HTERT RPE-1 (cell line): ENCODE data around the gene DRD4.
"Not testable (repeated sequence)": the region's sequence is repeated elsewhere in the genome, so short reads cannot be mapped to it uniquely, and the experiment has no call there.

Experiments
- in situ Hi-C: fragments of 300-500 bp; cut with MboI; formaldehyde crosslinking; loops from 4 replicates; pipeline ENCODE4 v1.14.3; 2020; ENCODE audit warnings: low sequenced_read_pairs

DRD4 gene

GRCh38 chr11:673866-674265 lies 36.8 kb downstream of the DRD4 start:
- in situ Hi-C loops, result no loop called here

DNA sequence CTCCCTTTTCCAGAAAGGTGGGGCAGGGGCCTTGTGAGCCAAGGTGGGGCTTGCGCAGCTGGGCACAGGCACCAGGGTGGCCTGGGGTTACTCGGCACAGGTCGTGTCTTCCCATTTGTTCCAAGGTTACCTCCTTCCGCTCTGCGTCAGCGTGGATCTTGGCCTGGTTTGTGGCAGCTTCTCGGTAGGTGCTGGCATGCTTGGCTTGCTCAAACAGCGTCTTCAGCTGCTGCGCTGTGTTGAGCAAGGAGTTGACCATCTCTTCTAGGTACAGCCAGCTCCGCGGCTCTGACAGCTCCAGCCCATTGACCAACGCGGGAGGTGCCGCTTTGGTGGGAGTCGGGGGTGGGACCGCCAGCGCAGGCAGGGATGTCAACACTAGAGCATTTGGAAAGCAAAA lies 37.3 kb downstream of the DRD4 start:
- in situ Hi-C loops, result no loop called here

- in situ Hi-C loops, result no loop called here
These were observed 41.2 kb downstream of the DRD4 start for GRCh38 chr11:678297-678696.

- in situ Hi-C loops, result no loop called here
These were observed 42.5 kb downstream of the DRD4 start for GRCh38 chr11:679271-680207.

GRCh38 chr11:680476-680875 lies 43.4 kb downstream of the DRD4 start:
- in situ Hi-C loops, result no loop called here

DNA sequence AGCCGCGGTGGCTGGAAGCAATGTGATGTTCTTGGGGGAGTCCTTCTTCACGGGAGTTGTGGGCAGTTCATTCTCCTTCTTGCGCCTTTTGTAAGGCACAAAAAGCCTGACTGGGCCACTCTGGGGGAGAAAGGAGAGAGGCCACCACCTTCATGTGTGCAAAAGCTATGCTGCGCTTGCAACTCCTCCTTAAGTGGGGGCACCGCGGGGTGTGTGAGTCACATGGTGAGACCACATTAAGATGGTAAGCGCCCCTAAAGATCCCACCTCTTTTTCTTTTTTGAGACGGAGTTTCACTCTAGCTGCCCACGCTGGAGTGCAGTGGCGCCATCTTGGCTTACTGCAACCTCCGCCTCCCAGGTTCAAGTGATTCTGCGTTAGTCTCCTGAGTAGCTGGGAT lies 43.9 kb downstream of the DRD4 start:
- in situ Hi-C loops, result no loop called here

- in situ Hi-C loops, result no loop called here
These were observed 49.6 kb downstream of the DRD4 start for GRCh38 chr11:686451-687243.

GRCh38 chr11:687751-688150 lies 50.7 kb downstream of the DRD4 start:
- in situ Hi-C loops, result no loop called here

DNA sequence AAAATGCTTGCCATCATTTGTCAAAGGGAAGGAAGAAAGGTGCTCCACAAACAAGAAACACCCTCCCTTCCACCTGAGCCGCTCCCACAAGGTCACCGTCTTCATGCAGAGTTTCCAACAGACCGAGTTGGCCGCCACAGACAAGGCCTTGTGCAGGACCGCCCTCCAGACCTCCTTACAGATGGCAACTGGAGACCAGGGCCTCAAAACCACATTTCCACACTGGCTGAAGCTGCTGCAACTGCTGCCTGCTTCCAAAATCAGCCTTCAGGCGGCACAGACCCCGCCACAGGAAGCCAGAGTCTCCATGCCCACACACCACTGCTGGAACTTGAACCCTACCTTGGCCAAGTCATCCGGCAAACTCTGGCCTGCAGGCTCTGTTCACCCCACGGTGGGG lies 51.6 kb downstream of the DRD4 start:
- in situ Hi-C loops, result no loop called here

GRCh38 chr11:689625-690024 lies 52.6 kb downstream of the DRD4 start:
- in situ Hi-C loops, result no loop called here

DNA sequence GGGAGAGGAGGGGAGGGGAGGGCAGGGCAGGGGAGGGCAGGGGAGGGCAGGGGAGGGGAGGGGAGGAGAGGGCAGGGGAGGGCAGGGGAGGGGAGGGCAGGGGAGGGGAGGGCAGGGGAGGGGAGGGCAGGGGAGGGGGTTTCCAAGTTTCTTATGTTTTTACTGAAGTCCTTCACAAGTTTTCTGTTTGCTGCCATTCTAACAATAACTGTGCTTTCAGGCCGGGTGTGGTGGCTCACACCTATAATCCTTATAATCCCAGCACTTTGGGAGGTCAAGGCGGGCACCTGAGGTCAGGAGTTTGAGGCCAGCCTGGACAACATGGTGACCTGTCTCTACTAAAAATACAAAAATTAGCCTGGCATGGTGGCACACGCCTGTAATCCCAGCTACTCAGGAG lies 53.2 kb downstream of the DRD4 start:
- in situ Hi-C loops, result not testable (repeated sequence)
